Stimulated activated naive CD8-positive, alpha-beta T cell treated with anti-CD3 and anti-CD28 coated beads, Interleukin-15, Interleukin-2, amounts not matched to agents 100 U/mL and 50 U/mL, for 24 hours (primary cell): ENCODE measurements around the gene ZDHHC20.

Experiments
- ATAC-seq: fragments of 150-1000 bp; cut with Tn5 transposase; one replicate; pipeline ENCODE4 v1.10.0; 2021
- DNase-seq: peaks from one replicate; pipeline ENCODE4 v3.0.0; 2021

Gene ZDHHC20

GRCh38 chr13:21458813-21459701 lies at the start of gene ZDHHC20:
Gene ZDHHC20, minus strand, starts transcription at chr13:21459303. Its CDS starts 132 bp downstream, at chr13:21459171.
- peak; percentile 96 for DNase-seq

DNA sequence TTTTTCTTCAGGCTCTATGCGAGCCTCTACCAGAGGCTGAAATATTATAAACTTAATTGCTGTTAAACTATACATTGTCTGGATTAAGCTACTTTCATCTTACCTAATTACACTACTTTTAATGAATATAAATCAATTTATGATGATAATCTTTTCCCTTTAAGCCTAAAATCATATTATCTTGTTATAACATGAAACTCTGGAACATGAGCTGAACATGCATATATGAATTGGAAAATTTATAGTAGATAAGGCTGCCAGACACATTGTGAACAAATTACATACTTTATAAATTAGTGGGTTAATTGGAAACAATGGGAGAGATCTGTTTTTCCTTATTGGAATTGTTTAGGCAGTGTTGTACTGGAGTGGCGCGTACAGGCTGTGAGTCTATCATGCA lies 45.3 kb upstream of the ZDHHC20 start:
- DNase-seq (no peak), ATAC-seq (no peak)

More at GRCh38 chr13:21458813-21459701, at the start of gene ZDHHC20:
- peak; percentile 92 for ATAC-seq

DNA sequence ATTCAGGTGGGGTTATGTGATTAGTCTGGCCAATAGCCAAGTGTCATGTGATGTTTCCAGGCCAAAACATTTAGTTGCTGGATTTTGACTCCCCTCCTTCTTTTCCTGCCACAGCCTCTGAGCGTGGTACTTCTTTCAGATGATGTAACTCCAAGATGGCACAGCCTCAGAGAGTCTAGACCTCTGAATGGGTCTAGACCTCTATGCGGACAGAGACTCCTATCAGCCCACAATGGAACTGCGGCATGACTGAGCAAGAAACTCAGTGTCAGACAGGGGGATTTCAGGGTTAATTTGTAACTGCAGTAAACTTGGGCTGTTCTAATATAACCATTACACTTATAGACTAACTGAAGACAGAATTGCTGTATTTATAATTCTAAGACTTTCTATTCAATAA lies 42.6 kb upstream of the ZDHHC20 start:
- ATAC-seq (no peak), DNase-seq (no peak)

DNA sequence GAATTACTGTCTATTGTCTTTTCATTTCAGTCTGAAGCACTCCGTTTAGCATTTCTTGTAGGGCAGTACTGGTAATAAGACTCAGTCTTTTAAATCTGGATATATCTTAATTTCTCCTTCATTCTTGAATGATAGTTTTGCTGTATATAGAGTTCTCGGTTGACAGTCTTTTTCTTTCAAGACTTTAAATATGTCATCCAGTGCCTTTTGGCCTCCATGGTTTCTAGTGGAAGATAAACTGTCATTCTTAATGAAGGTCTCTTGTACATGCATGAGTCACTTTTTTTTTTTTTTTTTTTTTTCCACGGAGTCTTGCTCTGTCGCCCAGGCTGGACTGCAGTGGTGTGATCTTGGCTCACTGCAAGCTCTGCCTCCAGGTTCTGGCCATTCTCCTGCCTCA lies 27.2 kb upstream of the ZDHHC20 start:
- DNase-seq (no peak), ATAC-seq (no peak)

- no peak for ATAC-seq
- DNase-seq, result no peak
These were observed 24.6 kb upstream of the ZDHHC20 start for GRCh38 chr13:21483748-21484147.

GRCh38 chr13:21481359-21481758 lies 22.3 kb upstream of the ZDHHC20 start:
- ATAC-seq, result no peak
- DNase-seq, result no peak

DNA sequence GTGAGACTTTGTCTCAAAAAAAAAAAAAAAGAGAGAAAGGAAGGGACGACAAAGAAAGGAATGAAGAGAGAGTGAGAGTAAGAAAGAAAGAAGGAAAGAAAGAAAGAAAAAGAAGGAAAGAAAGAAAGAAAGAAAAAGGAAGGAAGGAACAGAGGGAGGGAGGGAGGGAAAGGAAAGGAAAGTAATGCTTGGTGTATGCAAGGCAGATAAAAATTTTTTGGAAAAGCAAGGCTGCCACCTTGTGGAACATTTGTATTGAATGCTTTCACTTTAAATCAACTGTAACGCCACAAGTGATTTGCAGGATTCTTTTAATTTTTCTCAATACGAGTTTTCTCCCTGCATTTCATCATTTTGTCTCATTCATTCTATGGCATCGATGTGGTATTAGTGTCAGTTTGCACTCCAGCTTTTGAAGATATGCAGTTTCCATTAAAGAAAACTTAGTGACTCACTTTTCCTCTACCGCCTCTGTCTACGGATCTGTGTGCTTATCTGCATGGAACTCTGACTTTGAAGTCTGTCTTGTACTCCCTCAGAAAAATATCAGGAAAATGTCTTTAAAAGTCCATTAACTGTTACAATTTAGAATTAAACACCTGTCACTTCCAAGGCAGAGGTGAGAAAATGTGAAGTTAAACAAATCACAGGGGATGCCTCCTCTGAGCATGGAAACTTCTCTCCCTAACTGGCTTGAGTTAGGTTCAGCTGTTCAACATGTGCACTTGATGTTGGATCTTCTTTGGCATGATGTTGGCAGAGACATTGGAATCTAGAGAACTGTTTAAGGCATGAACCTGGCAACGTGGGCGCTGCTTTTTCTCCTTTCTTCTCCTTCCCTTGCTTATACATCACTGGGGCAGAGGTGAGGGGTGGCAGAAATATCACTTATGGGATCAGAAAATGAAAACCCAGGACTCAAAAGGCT lies 20.0 kb upstream of the ZDHHC20 start:
- ATAC-seq, result no peak
- peak; percentile 21 for DNase-seq

GRCh38 chr13:21476893-21477472 lies 17.9 kb upstream of the ZDHHC20 start:
- ATAC-seq (peak; percentile 89), DNase-seq (peak; percentile 88)

GRCh38 chr13:21475115-21475514 lies 16.0 kb upstream of the ZDHHC20 start:
- DNase-seq, result no peak
- ATAC-seq, result no peak

- no peak for ATAC-seq
- no peak for DNase-seq
These were observed 11.7 kb upstream of the ZDHHC20 start for GRCh38 chr13:21470785-21471184.

DNA sequence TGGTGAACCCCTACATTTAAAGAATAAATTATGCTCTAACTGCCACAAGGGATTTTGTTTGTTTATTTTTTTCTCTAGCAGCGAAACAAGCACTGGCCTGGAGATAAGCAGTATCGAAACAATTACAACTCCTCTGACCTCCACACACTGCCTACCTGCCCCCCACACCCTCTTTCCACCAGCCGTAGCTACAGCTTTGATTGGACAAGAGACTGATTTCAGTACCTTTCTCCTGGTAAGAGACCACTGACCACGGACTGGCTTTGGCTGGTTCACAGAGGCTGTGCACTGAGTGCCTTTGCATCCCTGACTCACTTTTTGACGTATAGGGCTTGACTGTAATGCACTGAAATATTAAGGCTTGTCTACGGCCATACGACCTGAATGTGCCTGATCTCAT lies 7.4 kb upstream of the ZDHHC20 start:
- DNase-seq (no peak), ATAC-seq (no peak)

DNA sequence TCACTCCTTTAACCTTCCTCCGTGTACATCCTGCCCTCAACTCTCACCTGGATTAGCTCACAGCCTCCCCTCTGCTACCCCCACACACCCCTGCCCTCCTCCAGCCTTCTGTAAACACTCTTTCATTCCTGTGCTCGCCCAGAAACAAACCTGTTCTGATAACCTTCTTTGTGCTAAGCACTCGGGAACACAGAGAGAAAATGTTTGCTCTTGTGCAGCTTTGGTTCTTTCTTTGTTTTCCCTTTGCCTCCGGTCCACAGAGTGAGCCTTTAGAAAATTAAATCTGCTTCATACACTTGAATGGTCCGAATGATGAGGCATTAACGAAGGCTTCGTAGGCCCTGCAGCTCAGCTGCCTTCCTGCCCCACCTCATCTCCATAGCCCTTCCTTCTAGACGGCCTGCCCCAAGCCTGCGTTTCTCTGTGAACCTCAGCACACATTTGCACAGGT lies 6.6 kb upstream of the ZDHHC20 start:
- ATAC-seq (no peak), DNase-seq (no peak)

DNA sequence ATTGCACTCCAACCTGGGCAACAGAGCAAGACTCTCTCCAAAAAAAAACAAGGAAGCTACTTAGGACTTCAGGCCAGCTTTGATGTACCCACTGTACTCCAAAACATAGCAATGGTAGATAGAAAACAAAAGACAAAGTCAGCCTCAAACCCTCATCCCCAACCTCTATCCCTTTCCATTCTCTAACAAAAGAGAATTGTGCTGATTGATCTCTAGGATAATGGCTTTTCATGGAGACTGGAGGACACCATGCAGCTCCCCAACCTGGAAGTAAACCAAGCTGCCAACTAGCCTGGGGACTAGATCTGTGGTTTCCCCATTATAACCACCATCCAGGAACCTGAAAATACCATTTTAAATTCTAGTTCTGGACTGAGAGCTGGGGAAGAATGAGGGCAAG lies 4.3 kb upstream of the ZDHHC20 start:
- DNase-seq (no peak), ATAC-seq (no peak)

- DNase-seq, result no peak
- no peak for ATAC-seq
These were observed 2.0 kb upstream of the ZDHHC20 start for GRCh38 chr13:21461131-21461530.

GRCh38 chr13:21458451-21458812 lies 671 bp downstream of the ZDHHC20 start:
- DNase-seq (peak; percentile 65), ATAC-seq (peak; percentile 44)

DNA sequence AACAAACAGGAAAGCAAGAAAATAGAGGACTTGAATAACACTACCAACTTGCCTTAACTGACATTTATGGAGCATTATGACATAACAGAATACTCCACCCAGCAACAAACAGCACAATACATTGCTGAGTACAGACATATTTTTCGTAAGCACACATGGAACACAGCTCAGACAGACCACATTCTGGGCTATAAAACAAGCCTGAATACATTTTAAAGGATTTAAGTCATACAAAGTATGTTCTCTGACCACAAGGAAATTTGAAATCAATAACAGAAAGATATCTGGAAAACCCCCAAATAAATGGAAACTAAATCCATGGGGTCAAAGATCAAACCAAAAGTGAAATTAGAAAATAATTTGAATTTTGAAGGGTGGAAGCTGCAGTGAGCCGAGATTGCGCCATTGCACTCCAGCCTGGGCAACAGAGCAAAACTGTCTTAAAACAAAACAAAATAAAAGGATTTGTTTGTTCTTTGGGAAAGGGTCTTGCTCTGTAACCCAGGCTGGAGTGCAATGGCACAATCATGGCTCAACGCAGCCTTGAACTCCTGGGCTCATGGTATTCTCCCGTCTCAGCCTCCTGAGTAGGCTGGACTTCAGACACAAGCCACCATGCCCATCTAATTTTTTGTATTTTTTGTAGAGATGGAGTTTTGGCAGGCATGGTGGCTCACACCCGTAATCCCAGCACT lies 5.6 kb downstream of the ZDHHC20 start:
- ATAC-seq, result no peak
- no peak for DNase-seq

DNA sequence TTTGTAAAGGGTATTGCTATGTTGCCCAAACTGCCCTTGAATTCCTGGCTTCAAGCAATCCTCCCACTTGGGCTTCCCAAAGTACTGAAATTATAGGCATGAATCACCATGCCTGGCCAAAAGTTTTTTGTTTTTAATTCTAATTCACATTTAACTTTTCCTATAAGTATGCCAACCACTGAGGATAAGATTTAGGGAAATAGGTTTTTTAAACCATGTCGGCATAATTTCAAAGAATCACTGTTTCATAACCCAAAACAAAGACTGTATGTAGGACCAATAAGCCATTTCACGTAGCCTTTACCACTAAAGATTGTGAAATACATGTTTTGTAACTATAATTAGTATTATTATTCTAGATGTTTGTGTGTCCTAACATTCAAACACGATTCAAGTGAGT lies 8.2 kb downstream of the ZDHHC20 start:
- no peak for DNase-seq
- no peak for ATAC-seq

DNA sequence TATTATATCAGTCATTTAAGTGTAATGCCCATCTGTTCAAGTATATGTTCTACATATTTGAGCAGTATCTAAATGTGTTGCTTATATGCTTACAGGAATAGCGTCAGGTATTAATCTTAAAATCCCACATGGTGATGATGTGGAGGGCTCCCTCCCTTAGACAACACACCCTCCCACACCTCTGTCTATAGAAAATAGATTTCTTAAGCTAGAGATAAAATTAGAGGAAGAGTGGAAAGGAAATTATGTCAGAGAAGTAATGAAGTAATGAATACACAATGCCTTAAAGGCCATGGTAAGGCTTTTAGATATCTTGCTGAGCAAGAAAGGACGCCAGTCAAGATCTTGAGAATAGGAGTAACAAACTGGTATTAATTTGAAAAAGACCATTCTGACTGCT lies 12.4 kb downstream of the ZDHHC20 start:
- no peak for DNase-seq
- no peak for ATAC-seq

GRCh38 chr13:21445759-21446158 lies 13.3 kb downstream of the ZDHHC20 start:
- ATAC-seq, result no peak
- no peak for DNase-seq

- DNase-seq (no peak), ATAC-seq (no peak)
These were observed 15.9 kb downstream of the ZDHHC20 start for GRCh38 chr13:21443171-21443570.

DNA sequence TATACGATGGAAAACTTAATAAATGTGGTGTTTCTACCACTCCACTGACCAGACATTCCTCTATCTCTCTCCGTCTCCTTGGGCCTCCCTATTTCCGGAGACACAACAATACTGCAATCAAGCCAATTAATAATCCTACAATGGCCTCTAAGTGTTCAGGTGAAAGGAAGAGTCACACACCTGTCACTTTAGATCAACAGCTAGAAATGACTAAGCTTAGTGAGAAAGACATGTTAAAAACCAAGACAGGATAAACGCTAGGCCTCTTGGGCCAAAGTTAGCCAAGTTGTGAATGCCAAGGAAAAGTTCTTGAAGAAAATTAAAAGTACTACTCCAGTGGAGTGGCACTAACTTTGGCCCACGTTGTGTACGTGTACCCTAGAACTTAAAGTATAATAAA lies 22.5 kb downstream of the ZDHHC20 start:
- ATAC-seq (no peak), DNase-seq (no peak)

DNA sequence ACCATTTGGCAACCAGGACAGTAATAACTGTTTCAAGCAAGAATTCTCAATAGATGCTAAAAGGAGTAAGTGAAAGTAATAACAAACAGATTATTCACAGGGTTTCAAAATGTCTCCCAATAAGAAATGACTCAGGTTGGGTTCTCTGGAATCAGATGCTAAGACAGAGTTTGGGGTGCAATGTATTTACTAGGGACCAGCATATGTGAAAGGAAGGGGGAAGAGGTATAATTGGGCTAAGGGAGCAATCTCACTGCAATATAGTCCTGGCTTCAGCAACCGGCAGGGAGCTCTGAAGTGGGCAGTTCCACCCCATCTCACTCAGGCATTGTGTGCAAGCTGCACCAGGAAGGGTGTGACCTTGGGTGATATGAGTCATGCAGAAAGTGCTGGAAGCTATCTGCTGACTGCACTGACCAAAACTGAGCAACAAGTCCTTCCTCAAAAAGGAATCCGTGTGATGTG lies 23.4 kb downstream of the ZDHHC20 start:
- ATAC-seq (peak; percentile 91), DNase-seq (peak; percentile 40)
